ENCODE data around the gene ZNF418.
A peak's percentile ranks its signal among the peaks of the same experiment; 100 is the strongest.
"Not testable (repeated sequence)": the region's sequence is repeated elsewhere in the genome, so short reads cannot be mapped to it uniquely, and the experiment has no call there.

The ZNF418 gene

DNA sequence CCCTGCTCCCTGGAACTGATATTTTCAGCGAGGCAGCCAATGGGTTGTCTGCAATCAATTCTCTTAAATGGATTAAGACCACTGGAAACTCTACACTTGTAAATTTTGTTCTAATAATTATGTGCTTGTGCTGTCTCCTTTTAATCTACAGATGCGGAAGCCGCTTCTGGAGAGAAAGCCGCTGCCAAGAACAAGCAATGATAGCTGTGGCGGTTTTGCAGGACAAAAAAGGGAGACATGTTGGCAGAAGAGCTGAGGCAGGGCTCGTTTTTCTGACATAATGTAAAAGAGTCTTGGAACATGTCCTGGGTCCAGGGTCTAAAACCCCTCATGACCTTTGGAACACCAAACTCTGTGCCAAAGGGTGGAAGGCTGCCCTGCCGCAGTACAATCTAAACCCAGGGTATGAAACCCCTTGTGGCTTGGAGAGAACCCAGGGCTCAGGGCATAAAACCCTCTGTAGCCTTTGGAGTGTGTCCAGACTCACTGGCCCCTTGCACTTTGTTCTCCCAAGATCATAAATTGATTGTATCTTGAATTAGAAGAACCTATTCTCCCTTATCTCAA, 31.5 kb downstream of the ZNF418 start:
- no peak for DNase-seq (ENCODE audit: low read depth)
- TF ChIP-seq, protein P1, sequence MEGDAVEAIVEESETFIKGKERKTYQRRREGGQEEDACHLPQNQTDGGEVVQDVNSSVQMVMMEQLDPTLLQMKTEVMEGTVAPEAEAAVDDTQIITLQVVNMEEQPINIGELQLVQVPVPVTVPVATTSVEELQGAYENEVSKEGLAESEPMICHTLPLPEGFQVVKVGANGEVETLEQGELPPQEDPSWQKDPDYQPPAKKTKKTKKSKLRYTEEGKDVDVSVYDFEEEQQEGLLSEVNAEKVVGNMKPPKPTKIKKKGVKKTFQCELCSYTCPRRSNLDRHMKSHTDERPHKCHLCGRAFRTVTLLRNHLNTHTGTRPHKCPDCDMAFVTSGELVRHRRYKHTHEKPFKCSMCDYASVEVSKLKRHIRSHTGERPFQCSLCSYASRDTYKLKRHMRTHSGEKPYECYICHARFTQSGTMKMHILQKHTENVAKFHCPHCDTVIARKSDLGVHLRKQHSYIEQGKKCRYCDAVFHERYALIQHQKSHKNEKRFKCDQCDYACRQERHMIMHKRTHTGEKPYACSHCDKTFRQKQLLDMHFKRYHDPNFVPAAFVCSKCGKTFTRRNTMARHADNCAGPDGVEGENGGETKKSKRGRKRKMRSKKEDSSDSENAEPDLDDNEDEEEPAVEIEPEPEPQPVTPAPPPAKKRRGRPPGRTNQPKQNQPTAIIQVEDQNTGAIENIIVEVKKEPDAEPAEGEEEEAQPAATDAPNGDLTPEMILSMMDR (IDR thresholded peaks at IDR 0.05; ENCODE audit: control insufficient read depth, insufficient read depth, low read depth, low read length, missing control alignments) = no peak
- no peak overlapping the region for H3K4me3 ChIP-seq (ENCODE audit: control insufficient read depth, low read depth, low read length)

DNA sequence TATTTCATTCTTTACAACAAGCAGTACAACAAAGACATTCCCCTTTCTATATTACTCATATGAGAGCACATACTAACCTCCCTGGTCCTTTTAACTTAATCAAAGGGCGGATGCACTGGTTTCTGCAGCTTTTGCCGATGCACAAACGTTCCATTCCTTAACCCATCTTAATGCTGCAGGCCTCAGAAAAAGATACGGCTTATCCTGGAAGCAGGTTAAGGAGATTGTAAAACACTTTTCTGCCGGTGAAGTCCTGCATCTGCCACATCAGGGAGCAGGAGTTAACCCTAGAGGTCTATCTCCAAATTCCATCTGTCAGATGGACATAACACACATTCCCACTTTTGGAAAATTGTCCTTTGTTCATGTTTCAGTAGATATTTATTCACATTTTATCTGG, 34.9 kb downstream of the ZNF418 start:
- H3K4me3 ChIP-seq (ENCODE audit: control insufficient read depth, low read depth, low read length) = no peak overlapping the region
- TF ChIP-seq, protein P1 (IDR thresholded peaks at IDR 0.05; ENCODE audit: control insufficient read depth, insufficient read depth, low read depth, low read length, missing control alignments) = no peak
- no peak for DNase-seq (ENCODE audit: low read depth)

DNA sequence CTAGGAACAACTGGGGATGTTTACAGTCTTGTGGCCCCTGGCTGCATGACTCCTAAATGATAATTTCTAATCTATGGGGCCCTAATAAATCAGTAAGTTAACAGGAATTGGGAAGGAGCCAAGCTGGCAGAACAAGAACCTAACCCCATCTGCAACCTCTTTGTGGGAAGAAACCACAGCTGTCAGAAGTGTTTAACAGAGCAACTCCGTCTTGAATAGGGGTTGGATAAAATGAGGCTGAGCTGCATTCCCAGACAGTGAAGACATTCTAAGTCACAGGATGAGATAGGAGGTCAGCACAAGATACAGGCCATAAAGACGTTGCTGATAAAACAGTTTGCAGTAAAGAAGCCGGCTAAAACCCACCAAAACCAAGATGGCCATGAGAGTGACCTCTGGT, 44.5 kb downstream of the ZNF418 start:
- peak; percentile 24 for DNase-seq (ENCODE audit: low read depth)
- H3K4me3 ChIP-seq (ENCODE audit: control insufficient read depth, low read depth, low read length) = not testable (repeated sequence)

DNA sequence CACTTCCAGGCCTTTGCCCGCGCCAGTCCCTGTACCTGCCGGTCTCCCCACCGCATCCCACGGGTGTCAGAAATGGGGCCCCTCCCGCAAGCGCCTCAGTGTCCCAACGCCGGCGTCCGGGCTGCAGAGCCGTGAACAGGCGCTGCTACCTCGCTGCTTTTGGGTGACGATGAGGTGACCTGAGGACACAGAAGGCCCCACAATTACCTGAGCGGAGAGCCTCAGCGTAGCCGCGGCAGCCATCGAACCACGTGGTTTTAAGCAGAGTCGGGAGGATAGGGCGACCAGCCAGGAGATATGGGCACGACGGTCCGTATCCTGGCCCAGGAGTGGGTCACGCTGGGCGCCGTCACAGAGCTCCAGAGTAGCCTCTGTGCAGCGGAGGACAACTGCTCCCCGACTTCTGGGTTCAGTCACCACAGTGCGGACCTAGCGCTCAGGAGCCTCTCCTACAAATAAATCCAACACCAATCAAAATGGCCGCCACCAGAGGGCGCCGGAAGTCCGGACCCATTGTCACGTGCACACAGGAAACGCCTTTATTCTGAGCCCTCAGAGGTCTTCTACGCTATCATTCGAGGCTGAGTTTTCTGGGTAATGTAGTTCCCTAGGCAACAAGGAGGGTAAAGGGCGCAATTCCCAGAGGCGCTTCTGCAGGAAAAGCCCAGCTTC, 46.5 kb downstream of the ZNF418 start, which contains the start of gene ZNF814:
Gene ZNF814, minus strand, starts transcription at position 478 of the 672 bp plus-strand sequence. Its CDS starts 235 bp downstream, at position 243.
- DNase-seq (ENCODE audit: low read depth) = peak; percentile 29
- peak within 1 kb of the TSS; percentile 63 for H3K4me3 ChIP-seq (ENCODE audit: control insufficient read depth, low read depth, low read length)
- TF ChIP-seq, protein P1 (IDR thresholded peaks at IDR 0.05; ENCODE audit: control insufficient read depth, insufficient read depth, low read depth, low read length, missing control alignments) = peak; percentile 38

DNA sequence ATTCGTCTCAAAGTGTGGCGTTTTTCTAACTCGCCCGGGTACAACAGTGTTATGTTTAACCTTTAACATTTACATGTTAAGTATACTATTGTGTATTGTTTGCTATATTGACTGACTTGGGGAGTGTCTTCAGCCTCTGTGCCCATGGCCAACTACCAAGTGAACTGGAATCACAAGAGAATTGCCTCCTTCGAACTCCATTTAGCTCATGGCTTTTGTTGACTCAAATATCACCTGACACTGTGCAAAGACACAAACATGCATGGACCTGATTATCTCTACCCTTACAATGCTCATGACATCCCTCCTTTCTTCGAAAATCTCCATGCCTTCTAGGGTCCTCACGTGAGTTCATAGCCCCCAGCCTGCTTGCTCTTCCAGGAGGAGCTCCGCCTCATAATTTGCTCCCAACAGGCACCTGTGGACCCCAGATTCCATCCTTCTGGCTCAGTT, 47.1 kb downstream of the ZNF418 start:
- DNase-seq (ENCODE audit: low read depth) = no peak
- peak overlapping the region; percentile 63 for H3K4me3 ChIP-seq (ENCODE audit: control insufficient read depth, low read depth, low read length)
- TF ChIP-seq, protein P1 (IDR thresholded peaks at IDR 0.05; ENCODE audit: control insufficient read depth, insufficient read depth, low read depth, low read length, missing control alignments) = no peak

DNA sequence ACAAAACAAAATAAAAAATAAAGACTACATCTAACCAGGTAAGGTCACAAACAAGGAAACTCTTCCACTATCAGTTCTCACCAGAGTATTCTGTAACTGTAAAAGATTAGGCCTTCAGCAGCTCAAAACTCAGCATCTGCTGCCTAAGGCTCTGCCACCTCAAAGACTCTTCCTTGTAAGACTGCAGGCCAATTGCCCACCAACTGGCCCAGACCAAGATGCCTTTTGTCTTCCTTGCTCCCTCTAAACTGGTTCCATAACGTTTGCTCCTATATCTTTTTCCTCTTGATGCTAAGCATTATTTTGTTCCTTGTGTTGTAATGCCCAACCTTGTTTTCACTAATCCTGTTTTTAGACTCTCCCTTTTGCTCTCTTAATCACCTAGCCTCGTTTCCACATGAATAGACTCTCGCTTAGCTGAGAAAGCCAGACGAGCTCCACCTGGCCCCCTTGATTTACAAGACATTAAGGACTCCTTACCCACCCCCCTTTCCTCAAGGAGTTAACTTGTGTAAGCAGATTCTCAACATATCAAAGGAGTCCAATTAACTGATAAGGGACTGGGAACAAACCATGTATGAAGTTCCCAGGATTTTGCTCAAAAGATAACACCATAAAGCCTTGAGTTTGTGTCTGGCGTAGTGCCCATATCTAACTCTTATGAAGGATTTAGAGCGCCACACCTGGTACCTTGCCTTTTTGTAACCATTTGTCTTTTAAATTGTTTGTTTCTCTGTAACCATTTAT, 47.8 kb downstream of the ZNF418 start:
- DNase-seq (ENCODE audit: low read depth) = no peak
- no peak overlapping the region for H3K4me3 ChIP-seq (ENCODE audit: control insufficient read depth, low read depth, low read length)
- TF ChIP-seq, protein P1 (IDR thresholded peaks at IDR 0.05; ENCODE audit: control insufficient read depth, insufficient read depth, low read depth, low read length, missing control alignments) = no peak

DNA sequence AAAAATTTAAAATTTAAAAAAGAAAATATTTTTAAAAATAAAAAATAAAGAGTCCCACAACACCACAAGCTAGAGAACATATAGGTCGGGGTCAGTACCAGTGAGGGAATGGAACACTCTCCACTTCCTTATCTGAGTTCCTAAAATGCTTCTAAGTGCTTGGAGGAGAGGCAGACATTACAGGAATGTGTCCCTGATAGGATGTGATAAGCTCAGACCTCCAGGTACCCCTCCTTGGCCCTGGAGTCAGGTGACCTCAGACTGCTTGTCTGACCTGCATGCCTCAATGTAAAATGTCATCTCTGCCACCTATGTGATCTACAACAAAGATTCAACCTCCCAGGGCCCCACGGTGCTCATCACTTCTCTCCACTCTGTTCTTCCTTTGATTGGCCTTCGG, 49.2 kb downstream of the ZNF418 start:
- H3K4me3 ChIP-seq (ENCODE audit: control insufficient read depth, low read depth, low read length) = no peak overlapping the region
- no peak for DNase-seq (ENCODE audit: low read depth)
- TF ChIP-seq, protein P1 (IDR thresholded peaks at IDR 0.05; ENCODE audit: control insufficient read depth, insufficient read depth, low read depth, low read length, missing control alignments) = no peak

DNA sequence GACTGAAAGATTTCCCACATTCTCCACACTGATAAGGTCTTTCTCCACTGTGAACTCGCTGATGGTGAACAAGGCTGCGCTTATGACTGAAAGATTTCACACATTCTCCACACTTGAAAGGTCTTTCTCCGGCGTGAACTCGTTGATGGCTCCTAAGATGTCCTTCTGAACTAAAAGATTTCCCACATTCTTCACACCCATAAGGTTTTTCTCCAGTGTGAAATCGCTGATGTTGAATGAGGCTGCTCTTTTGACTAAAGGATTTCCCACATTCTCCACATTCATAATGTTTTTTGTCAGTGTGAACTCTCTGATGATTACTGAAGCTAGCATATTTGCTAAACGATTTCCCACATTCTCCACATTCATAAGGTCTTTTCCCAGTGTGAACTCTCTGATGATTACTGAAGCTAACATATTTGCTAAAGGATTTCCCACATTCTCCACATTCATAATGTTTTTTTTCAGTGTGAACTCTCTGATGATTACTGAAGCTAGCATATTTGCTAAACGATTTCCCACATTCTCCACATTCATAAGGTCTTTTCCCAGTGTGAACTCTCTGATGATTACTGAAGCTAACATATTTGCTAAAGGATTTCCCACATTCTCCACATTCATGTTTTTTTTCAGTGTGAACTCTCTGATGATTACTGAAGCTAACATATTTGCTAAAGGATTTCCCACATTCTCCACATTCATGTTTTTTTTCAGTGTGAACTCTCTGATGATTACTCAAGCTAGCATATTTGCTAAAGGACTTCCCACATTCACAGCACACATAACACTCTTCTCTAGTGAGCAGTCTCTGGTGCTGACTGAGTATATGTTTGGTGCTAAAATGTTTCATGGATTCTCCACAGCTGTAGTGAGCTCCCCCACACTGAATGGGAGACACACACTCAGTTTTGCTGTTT, 61.1 kb downstream of the ZNF418 start:
- not testable (repeated sequence) for H3K4me3 ChIP-seq (ENCODE audit: control insufficient read depth, low read depth, low read length); DNase-seq (ENCODE audit: low read depth)
